HG03039 (cell line): Measurements from ENCODE around the gene TMTC1.

Source experiments
- ATAC-seq: cut with Tn5 transposase; IDR thresholded peaks from one replicate; pipeline ENCODE4 v1.9.1; 2021; ENCODE audit warnings: mild to moderate bottlenecking, moderate library complexity; ENCODE audit not compliant: unreplicated experiment

Gene TMTC1

DNA sequence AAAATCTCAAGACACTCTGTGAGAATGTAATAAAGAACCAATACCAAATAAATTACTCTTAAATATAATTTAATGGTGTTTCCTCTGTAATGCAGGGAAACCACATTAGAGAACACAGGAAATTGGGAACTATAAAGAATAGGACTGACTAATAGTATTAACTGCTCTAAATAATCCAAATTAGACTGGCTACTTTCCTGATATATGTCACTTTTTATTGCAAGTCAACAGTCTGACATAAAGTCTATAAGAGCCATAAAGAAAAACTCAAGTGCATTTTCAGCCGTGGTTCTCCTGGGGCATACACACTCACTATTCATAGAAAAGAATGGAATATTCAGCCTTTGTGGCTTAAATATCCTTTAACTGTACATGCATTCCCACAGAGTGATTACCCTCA is 161.5 kb downstream of the TMTC1 start:
- no peak for ATAC-seq

DNA sequence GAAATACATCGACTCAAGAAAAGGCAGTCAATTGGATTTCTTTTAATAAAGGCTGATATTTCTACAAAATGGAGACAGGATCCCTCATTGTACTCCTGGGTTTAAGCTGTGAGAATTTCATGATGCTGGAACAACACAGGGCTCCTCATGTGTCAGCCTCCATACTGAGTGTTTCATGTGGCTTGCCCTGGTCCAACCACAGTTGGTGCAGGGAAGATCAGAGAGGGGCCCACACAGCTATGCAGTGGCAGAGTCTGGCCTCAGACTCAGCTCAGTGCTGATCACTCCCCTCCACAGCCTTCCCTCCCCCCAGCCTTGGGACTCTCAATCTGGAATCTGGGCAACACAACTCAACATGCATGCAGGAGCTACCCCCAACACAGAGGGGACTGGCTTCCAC is 163.7 kb downstream of the TMTC1 start:
- no peak for ATAC-seq

DNA sequence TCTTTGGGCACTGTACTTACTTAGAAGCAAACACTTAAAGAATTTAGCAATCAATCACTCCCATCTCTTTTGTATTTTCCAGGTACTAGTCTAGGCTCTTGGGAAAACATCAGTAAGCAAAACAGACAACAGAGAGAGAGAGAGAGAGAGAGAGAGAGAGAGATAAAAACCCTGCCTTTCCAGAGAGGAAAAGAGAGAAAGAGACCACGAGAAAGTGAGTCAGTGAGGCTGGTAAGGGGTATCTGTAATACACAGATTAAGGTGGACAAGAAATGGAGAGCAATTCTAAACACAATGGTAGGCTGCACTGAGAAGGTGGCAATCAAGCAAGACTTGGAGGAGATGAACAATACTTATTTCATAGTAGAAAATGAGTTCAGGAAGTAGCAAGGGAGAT is 166.3 kb downstream of the TMTC1 start:
- ATAC-seq = no peak

DNA sequence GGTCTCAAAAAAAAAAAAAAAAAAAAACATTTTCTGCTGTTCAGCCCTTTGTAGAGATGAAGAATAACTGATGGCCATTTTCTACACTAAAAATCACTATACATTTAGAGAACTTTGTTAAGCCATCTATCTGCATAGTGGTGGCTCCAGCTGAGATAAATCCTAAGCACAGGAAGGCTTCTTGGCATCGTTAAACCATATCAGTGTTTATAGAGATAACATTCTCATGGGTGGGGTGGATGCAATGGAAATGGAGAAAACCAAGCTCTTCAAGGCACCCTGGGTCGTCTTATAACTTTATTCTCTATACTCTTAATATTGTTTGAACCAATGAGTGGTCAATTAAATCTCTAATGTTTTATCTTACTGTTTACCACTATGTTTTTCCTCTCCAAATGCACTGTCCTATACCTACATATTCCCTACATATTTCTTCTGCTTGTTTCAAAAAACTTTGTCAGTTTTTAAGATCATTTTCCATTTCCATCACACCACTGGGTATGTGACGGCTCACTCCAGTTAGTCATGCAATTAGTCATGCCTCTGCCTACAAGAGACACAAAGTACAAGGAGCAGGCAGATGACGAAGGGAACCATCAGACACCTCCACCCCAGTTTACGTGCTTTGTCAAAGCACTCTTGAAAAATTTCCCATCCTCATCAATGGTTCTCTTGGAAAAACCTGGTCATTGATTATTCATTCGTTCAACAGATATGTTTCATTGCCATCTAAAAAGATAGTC is 166.9 kb downstream of the TMTC1 start:
- ATAC-seq = no peak

DNA sequence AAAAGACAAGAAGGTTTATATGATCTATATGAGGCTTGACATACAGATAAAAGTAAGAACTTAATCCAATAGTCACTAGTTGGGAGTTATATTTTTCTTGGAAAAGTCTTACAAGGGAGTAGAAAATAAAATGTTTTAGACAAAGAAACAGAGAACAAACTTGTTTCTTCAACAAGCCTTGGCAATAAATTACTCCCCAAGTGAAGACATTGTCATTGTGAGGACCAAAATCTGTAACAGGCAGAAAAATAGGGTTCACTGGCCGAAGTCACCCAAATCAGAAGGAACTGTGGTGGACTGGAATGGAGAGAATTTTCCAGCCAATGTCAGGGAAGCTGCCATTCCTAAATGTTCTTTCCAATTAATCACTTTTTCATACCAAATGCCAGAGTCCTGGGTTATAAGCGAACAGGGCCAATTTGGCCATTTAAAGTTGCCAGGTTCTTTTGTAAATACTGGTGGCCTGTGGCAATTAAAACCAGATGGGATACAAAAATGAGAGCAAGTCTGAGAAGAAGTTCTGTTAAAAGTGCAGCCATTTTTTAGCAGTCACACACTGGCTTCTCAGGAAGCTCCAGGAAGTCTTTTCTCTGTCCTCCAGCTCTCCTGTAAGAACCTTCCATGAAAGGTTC is 168.9 kb downstream of the TMTC1 start:
- no peak for ATAC-seq

DNA sequence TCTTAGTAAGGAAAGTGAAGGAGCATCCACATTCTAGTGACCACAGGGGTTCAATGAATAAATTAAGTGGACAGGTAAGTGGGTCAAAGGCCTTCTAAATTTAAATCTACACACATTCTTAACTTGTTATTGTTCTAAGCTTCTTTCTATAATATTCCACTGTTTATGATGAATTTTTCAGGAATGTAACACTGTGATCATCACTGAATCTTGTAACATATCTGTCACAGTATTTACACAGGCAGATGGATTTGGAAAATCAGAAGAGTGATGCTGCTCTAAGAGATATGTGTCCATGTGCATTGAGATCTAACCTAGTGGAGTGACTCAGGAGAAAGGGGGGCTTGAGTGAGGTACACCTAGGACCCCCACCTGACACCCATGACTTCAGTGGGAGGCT is 170.8 kb downstream of the TMTC1 start:
- no peak for ATAC-seq

DNA sequence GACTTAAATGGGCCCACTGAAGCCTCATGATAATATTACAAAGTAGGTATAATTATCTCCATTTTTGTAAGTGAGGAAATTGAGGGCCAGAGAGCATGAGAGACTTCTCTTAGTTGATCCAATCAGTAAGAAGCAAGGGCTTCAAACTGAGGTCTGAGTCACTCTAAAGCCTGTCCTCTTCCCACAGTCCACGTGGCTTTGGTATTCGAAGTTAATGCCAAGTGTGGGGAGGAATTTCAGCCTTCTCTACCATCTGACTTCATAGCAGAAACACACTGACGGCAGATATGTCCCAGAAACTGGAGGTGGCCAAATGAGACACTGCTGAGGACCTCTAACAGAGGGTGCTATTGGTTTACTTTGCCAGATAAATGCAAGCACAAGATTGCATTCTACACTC is 171.8 kb downstream of the TMTC1 start:
- ATAC-seq = no peak

DNA sequence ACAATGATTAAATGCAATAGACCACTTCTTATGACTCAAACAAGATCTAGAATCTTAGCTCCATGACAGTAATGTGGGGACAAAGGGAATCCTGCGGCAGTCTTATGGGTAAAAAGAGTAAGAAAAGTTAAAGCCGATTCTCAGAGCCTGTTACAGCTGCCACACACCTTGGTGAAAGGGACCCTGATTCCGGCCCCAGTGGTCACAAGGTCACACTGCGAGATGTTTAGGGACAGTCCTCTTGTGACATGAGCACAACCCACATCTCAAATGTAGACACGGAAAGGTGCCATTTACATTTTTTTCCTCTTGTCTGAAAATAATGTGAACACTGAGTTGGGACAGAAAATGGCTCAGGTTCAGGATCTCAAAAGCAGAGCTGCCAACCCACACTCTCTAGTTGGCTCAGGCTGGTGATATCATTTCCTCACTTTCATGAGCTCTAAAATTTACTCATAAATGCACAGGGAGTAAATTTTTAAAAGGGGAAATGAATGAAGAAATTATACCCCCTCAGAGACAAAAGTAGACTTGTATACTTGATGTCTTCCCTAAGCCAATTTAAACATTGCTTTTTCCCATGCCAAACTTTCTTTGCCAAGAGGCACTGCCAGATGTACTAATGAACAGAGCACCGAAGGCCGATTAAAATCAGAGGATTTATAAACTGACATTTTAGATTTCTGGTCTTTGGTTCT is 173.1 kb downstream of the TMTC1 start:
- ATAC-seq = no peak

DNA sequence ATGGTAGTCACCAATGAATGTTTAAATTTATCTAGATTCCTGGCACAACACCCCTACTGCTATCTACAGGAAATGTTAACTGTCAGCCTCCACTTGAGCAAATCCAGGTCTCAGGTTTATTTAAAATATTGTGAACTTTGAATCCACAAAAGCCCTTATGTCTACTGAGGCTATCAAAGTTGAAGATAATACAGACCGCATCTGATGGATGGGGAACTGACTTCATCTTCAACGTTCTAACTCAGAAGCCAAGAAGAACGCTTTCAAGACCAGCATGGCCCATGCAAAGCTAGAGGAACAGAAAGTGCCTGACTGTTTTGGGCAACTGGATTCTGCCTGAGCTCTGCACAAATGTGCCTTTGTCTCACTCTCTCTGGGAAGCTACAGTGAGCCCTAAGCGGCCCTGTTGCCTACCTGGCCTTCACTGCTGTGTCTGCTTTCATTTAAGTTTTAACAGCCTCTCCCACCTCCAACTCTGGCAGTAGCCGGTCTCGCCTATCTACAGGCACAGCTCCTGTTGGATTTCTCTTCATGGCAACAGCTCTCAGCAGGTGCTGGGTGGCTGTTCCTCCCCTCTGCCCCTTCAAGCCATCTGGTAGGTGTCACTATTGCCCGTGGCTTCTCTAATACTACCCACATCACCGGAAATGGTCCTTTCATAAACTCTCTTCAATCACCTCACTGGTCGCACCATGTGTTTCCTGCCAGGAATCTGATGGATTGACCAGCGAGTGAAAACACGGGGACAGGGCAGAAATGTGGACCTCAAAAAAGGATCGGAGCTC is 174.1 kb downstream of the TMTC1 start:
- no peak for ATAC-seq

DNA sequence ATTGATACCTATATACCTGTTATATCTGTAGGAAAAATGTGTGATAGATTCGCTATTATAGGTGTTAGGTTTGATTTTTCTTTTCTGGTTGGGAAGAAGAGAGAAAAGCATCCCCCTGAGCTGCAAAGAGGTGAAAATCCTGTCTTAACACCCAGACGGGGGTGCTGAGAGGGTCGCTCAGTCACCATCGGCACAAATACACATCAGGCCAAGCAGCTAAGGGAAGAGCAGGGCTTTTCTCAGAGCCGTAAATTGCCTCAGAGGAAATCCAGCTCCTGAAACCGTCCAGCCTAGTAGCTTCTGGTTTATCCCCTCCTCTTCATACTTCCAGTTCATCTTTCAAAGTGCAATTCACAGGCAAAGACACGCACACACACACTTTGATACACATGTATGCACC is 175.2 kb downstream of the TMTC1 start:
- ATAC-seq = no peak

DNA sequence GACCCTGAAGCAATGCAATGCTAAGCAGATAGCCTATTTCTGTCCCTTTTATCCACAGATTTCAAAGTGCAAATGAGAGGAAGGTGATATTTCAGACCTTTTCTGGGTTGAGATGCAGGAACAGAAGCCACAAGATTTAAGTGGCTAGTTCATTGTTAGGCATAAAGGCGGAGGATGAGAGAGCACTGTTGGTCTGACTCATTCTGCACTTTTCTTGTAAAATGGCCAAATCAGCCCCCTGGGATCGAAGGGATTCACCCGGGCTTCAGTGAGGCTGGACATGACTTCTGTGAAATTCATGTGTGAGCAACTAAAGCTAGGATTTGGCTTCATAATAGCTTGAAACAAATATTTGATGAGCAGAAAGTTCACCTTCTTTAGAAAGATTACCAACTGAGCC is 184.4 kb downstream of the TMTC1 start:
- ATAC-seq = no peak

DNA sequence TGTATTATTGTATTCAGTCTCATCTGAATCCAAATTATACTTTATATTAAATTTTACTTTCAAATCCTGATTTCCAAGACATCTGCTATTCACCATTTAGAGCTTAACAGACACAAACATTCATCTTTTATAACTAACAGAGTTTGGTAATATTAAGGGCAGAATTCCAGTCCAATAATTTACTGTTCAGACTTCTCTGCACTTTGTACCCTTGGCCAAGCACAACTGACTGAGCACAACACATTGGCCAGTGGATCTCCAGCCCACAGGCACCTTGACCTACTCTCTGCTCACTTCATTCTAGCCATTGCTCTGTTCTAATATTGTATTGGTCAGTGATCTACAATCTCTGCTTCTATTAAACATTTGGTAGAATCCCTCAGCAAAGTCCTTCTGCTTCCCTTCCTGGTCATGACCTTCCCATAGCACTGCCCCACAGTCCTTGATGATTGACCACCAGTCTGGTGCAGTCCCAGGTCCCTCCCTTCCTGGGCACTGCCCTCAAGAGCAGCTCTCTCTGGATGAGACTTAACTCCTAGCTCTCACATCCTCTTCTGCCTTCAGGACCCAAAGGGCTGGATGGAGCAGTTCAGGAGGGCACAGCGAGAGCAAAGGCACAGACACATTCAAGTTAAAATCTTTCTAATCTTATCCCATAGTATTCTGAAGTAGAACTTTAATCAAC is 188.5 kb downstream of the TMTC1 start:
- no peak for ATAC-seq

DNA sequence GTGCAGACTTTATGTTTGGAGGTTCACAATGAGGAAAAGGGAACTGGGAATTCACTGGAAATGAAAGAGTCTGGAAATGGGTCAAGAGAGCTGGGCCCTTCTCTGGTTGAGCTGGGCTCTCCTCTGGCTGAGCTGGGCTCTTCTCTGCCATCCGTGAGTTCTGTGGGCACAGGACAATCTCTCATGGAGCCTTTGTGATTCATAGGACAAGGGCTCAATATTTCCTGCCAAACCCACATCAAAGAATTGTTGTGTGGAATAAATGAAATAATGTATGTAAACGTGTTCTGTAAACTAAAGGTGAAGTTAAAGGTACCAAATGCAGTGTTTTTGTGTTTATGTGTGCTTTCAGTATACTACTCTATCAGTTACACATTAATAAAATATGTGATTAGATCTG is 190.7 kb downstream of the TMTC1 start:
- ATAC-seq = no peak

DNA sequence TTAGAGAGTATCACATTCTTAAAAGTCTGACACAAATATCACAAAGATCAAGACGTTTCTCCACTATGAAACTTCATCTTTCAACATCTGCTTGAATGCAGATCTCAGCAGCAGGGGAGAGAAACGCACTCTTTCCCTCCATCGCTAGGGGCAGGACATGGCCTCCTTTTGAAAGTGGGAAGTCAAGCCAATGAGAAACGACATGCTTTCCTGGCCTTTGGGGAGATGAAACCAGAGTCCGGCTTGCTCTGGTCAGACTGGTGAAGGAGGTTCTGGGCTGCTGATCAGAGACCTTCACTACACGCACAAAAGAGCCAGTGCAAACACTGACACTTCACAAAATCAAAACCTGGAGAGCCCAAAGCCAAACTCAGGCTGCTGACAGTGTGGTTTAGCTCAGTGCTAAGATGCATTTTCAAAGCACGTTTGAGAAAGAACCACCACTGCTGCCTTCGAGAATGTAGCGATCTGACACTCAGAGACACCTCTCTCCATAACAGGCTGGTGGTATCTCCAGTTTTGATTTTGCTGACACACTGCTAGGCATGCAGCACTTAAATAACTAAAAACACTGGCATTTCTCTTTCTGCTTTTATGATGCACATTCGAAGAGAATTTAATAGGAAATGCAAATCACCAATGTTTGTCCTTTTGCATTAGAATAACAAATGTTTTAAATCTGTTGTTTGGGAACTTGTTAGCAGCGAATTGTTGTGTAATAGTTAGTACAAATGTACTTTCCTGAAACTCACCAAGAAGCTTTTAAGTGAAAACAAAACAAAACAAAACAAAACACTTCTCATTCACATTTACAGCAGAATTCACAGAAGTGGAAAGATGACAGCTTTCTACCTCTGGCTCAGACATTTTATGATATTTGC is 192.4 kb downstream of the TMTC1 start:
- no peak for ATAC-seq

DNA sequence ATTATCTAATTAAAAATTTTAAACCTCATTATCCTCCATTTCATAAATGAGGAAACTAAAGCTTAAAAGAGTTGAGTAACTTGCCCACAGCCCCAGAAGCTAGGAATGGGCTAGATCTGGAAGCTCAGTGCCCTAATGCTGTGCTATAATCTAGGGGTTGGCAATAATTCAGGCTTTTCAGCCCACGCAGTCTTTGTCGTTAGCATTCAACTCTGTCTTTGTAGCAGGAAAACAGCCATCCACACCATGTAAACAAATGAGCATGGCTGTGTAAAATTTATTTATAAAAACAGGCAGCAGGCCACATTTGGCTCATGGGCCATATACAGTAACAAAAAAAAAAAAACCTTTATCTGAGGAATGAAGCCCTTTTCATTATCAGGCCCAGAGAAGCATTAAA is 193.9 kb downstream of the TMTC1 start:
- no peak for ATAC-seq

DNA sequence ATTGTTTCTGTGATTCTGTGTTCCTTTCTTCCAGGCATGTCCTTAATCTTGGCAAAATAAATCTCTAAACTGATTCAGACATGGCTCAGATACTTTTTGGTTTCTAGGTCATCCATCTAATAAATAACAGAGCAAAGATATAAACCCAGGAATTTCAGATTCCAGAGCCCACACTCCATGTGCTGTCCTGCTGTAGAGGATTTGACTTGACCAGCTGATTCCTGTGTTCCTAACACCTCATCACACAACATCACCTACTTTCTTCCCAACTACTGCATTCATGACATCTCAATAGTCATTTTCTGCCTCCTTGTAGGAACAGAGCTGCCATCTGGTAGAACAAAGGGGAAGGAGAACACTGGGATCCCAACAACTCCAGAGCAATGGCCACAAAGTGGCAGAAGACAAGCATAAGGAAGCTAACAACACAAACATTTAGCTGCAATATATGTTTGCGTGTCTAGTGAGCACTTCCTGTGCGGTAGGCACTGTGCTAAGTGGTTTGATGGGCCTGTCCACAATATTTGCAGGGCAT is 194.4 kb downstream of the TMTC1 start:
- no peak for ATAC-seq

DNA sequence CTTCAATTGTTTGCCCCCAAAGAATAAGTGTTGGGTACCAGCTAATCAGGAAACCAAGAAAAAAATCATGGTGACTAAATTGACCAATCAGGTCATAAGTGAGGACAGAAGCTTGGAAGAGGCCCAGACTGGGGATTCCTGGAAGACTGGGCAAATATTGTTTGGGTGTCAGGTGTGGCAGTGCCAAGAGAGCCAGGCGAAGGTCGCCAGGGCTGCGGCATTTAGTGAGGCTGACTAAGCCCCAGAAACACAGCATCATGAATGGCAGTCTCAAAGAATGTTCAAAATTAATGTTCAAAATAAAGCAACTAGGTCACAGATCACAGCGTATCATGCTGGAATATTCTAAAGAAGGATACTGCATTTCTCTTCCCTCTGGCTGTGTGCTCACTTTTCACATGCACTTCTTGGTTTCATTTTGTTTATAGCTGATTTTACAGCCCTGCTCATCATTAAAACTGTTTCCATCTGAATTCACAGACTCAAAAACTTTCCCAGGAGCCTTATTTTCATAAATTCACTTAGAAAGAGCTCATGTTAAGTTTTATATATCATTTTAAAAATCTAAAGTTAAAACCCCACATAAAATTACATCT is 201.0 kb downstream of the TMTC1 start:
- ATAC-seq = no peak

DNA sequence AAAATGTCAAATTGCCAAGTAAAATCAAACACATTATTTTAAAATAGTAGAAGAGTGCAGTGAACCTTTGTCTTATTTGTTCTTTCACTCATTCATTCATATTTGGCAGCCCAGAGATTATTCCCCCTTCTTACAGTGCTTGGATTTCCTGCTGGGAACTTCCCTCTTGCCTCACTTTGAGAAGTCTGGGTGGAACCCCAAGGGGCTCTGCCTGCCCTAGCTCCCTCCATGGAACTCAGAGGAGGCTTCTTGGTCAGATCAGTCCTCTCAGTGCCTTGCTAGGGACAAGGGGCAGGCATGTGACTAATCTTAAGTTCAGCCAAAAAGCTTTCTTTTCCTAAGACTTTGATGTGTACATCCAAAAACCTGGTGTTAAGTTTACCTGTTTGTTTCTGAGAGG is 201.6 kb downstream of the TMTC1 start:
- ATAC-seq = no peak

DNA sequence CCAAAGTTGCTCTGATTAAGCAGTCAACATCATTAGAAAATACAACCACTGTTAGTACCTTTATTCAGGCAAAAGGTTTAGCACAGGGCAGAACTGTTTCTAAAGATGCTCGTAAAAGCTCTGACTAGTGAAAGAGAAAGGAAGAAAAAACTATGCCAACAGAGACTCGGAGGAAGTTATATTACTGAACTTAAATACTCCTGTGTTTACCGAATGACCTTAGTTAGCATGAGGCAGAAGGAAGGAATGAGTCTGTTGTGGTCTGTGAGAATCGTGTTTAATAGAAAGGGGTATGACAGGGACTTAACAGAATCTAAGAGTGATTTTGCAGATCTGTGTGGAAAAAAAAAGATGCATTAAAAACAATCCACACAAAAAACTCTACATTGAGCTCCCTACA is 202.1 kb downstream of the TMTC1 start:
- ATAC-seq = no peak
